K562 (cell line): ENCODE data around the gene TRIM62. TPM values are rescaled to one million over a fixed set of nuclear protein-coding genes. Genes with fewer than 3 reads are reported as not detected.

Experiments used
- ATAC-seq: fragments of 200-7000 bp; cut with Tn5 transposase; 3 replicates; pipeline ENCODE4 v1.9.1; 2020; ENCODE audit warnings: moderate library complexity
- BruUV-seq: library from RNA; stranded (reverse); fragments of 400-500 nt; replicated peaks from 2 replicates; lab custom pipeline; 2021; lab: Mats Ljungman, UMichigan
- CTCF ChIA-PET: fragments of 300-600 bp; formaldehyde crosslinking; extraction: SDS; loops from one replicate; lab custom pipeline; 2021; ENCODE audit warnings: low intra/inter-chr PET ratio; lab: Yijun Ruan, JAX
- POLR2A ChIA-PET: fragments of 300-600, 350-650 bp; sonication (Branson Sonifier 250); formaldehyde crosslinking; extraction: SDS; loops from one replicate; lab custom pipeline; 2021; ENCODE audit warnings: antibody characterized with exemption, inconsistent platforms; lab: Yijun Ruan, JAX
- DNase-seq, 4 experiments: peaks; one replicate each; pipeline versions ENCODE4 v3.0.0 to v3.0.0-alpha.2; 2011 to 2018; ENCODE audit warnings: low spot score in 3 of 4, mixed read lengths in 3 of 4; ENCODE audit errors: extremely low read depth in 1 of 4
- FAIRE-seq: peaks from 2 replicates; lab custom pipeline; 2011; peaks lifted over from hg19 to GRCh38; lab: Jason Lieb, UNC
- H2AFZ ChIP-seq: 2 replicates; pipeline ENCODE4 v1.6.0; 2011; ENCODE audit warnings: low read depth, low read length, control low read depth, inconsistent platforms
- H3K27ac ChIP-seq: fragments of 200-600 bp; 3 replicates; pipeline ENCODE4 v1.8.0; 2011; ENCODE audit warnings: low read depth, mild to moderate bottlenecking, control low read depth, inconsistent platforms, low read length, moderate library complexity, mixed read lengths; ENCODE audit errors: extremely low read depth
- H3K27me3 ChIP-seq, 2 experiments: fragments of 300-600 bp in 1 of 2; 2 replicates in 1 of 2; 3 replicates in 1 of 2; pipeline versions ENCODE4 v1.6.0 to v1.8.0; 2011; ENCODE audit warnings: inconsistent platforms in 2 of 2, low read length in 2 of 2, mild to moderate bottlenecking in 1 of 2, mixed read lengths in 1 of 2, moderate library complexity in 1 of 2; ENCODE audit not compliant: control insufficient read depth in 2 of 2, insufficient read depth in 2 of 2
- H3K36me3 ChIP-seq: fragments of 300-600 bp; 3 replicates; pipeline ENCODE4 v1.8.0; 2011; ENCODE audit warnings: mild to moderate bottlenecking, low read length, inconsistent platforms; ENCODE audit not compliant: control insufficient read depth, insufficient read depth
- H3K4me1 ChIP-seq, 2 experiments: fragments of 200-600 bp in 1 of 2; replicated peaks in 1 of 2; 2 replicates in 1 of 2; 3 replicates in 1 of 2; pipeline versions ENCODE4 v1.5.1 to v1.8.0; 2011; ENCODE audit warnings: inconsistent platforms in 2 of 2, low read length in 2 of 2, mild to moderate bottlenecking in 1 of 2, mixed read lengths in 1 of 2, moderate library complexity in 1 of 2; ENCODE audit not compliant: control insufficient read depth in 2 of 2, insufficient read depth in 2 of 2
- H3K4me2 ChIP-seq: 2 replicates; pipeline ENCODE4 v1.6.1; 2011; ENCODE audit warnings: low read length, control low read depth, inconsistent platforms, mixed read lengths; ENCODE audit not compliant: insufficient read depth
- H3K4me3 ChIP-seq: fragments of 200-600 bp; sonication (generic), shearing (Covaris generic); 2 replicates; pipeline ENCODE4 v1.5.1; 2016; ENCODE audit warnings: control low read depth, inconsistent platforms
- H3K79me2 ChIP-seq: fragments of 200-600 bp; 3 replicates; pipeline ENCODE4 v1.8.0; 2011; ENCODE audit warnings: low read length, inconsistent platforms; ENCODE audit not compliant: control insufficient read depth, insufficient read depth
- H3K9ac ChIP-seq, 2 experiments: 2 replicates each; pipeline versions ENCODE4 v1.6.0 to v1.6.1; 2011; ENCODE audit warnings: low read depth in 2 of 2, low read length in 2 of 2, control low read depth in 1 of 2, inconsistent platforms in 1 of 2, mild to moderate bottlenecking in 1 of 2, mixed read lengths in 1 of 2; ENCODE audit not compliant: insufficient read depth in 1 of 2
- H3K9me1 ChIP-seq: one replicate; pipeline ENCODE4 v1.6.0; 2011; ENCODE audit warnings: inconsistent platforms, mild to moderate bottlenecking, low read length, moderate library complexity; ENCODE audit not compliant: control insufficient read depth, insufficient read depth
- H3K9me3 ChIP-seq: replicated peaks from 2 replicates; pipeline ENCODE4 v1.5.1; 2011; ENCODE audit warnings: low read depth, low read length, inconsistent platforms; ENCODE audit not compliant: control insufficient read depth, insufficient read depth
- H4K20me1 ChIP-seq: replicated peaks from 2 replicates; pipeline ENCODE4 v1.6.1; 2011; ENCODE audit warnings: low read length, inconsistent platforms, mixed read lengths; ENCODE audit not compliant: control insufficient read depth, insufficient read depth
- ATF2 ChIP-seq: sonication (generic); formaldehyde crosslinking; IDR thresholded peaks from 2 replicates; pipeline ENCODE4 v1.8.1; 2022; ENCODE audit warnings: missing genetic modification reagents
- CREB3L1 ChIP-seq: fragments of 450-650 bp; IDR thresholded peaks from 2 replicates; pipeline ENCODE4 v1.6.1; 2014; ENCODE audit warnings: low read depth, mild to moderate bottlenecking, moderate library complexity, borderline replicate concordance
- GTF2A2 ChIP-seq: IDR thresholded peaks from 2 replicates; pipeline ENCODE4 v1.6.1; 2016; ENCODE audit warnings: mild to moderate bottlenecking, missing genetic modification characterization, missing compliant biosample characterization
- HEY1 ChIP-seq: fragments of 250-450 bp; sonication (Bioruptor Pico); IDR thresholded peaks from 2 replicates; pipeline ENCODE4 v1.5.0; 2020; ENCODE audit warnings: mild to moderate bottlenecking, moderate library complexity, borderline replicate concordance
- HIVEP1 ChIP-seq: fragments of 250-450 bp; sonication (Bioruptor Pico); IDR thresholded peaks from 2 replicates; pipeline ENCODE4 v1.4.0; 2020; ENCODE audit warnings: mild to moderate bottlenecking
- HMG20B ChIP-seq: fragments of 250-450 bp; sonication (Bioruptor Pico); IDR thresholded peaks from 2 replicates; pipeline ENCODE4 v1.5.0; 2021; ENCODE audit warnings: mild to moderate bottlenecking
- MXI1 ChIP-seq: IDR thresholded peaks from 2 replicates; pipeline ENCODE4 v1.6.1; 2011; ENCODE audit warnings: low read depth, mild to moderate bottlenecking, improper control_type of control experiment, low read length
- MYBL2 ChIP-seq, 2 experiments: fragments of 450-650 bp in 1 of 2; sonication (generic) in 1 of 2; formaldehyde crosslinking in 1 of 2; IDR thresholded peaks; 2 replicates each; pipeline versions ENCODE4 v1.6.1 to v1.8.1; 2017 to 2022; ENCODE audit warnings: borderline replicate concordance in 1 of 2, inconsistent platforms in 1 of 2, low read depth in 1 of 2, mild to moderate bottlenecking in 1 of 2, missing genetic modification reagents in 1 of 2, moderate library complexity in 1 of 2
- POU5F1 ChIP-seq: fragments of 150-350 bp; IDR thresholded peaks from 2 replicates; pipeline ENCODE4 v1.6.1; 2014; ENCODE audit warnings: borderline replicate concordance, low read length, low read depth, mild to moderate bottlenecking; ENCODE audit not compliant: partially characterized antibody
- RB1 ChIP-seq: fragments of 450-650 bp; IDR thresholded peaks from 2 replicates; pipeline ENCODE4 v1.6.1; 2017; ENCODE audit warnings: low read depth, mild to moderate bottlenecking
- TCF7 ChIP-seq: sonication (generic); IDR thresholded peaks from 2 replicates; pipeline ENCODE4 v1.6.1; 2016; ENCODE audit warnings: antibody characterized with exemption, borderline replicate concordance
- TEAD4 ChIP-seq, 2 experiments: sonication (generic) in 1 of 2; formaldehyde crosslinking in 1 of 2; IDR thresholded peaks; 2 replicates each; pipeline versions ENCODE4 v1.6.1 to v1.8.0; 2012 to 2022; ENCODE audit warnings: borderline replicate concordance in 1 of 2, inconsistent platforms in 1 of 2, low read length in 1 of 2, mild to moderate bottlenecking in 1 of 2, missing genetic modification reagents in 1 of 2
- ZNF174 ChIP-seq: fragments of 250-450 bp; sonication (Bioruptor Pico); IDR thresholded peaks from 2 replicates; pipeline ENCODE4 v1.4.0; 2020; ENCODE audit warnings: mild to moderate bottlenecking
- ZNF282 ChIP-seq: sonication (generic); formaldehyde crosslinking; IDR thresholded peaks from 2 replicates; pipeline ENCODE4 v1.8.1; 2023; ENCODE audit warnings: missing genetic modification reagents
- ZNF354B ChIP-seq: fragments of 250-450 bp; sonication (Bioruptor Pico); IDR thresholded peaks from 2 replicates; pipeline ENCODE4 v1.4.0; 2020
- ZNF583 ChIP-seq: fragments of 250-450 bp; sonication (Bioruptor Pico); IDR thresholded peaks from 2 replicates; pipeline ENCODE4 v1.4.0; 2020
- ZNF764 ChIP-seq: fragments of 250-450 bp; sonication (Bioruptor Pico); IDR thresholded peaks from 2 replicates; pipeline ENCODE4 v1.4.0; 2020; ENCODE audit warnings: low read depth, mild to moderate bottlenecking, moderate library complexity
- WGBS: fragments of 100-300 bp; shearing (Covaris generic); methylation state at CpG from one replicate; pipeline ENCODE4 v1.1.6; 2016; ENCODE audit warnings: low coverage, mixed read lengths; ENCODE audit not compliant: insufficient coverage; ENCODE audit errors: missing lambda C conversion rate; 5-methylcytosine and 5-hydroxymethylcytosine counted together
- in situ Hi-C: fragments of 300-500 bp; cut with MboI; formaldehyde crosslinking; loops from 4 replicates; pipeline ENCODE4 v1.15.0; 2018; ENCODE audit warnings: inconsistent platforms, mixed read lengths
- intact Hi-C: fragments of 100-400 bp; cut with micrococcal nuclease; formaldehyde crosslinking; loops from 2 replicates; pipeline ENCODE4 v1.14.2; 2022
- polyA plus RNA-seq, 8 experiments: library from polyadenylated mRNA; depleted of rRNA in 4 of 8; stranded (reverse) in 5 of 8; unstranded in 3 of 8; fragments of >200 nt; fragmentation: Nextera tagmentation in 2 of 8; fragmentation: Illumina TruSeq in 1 of 8; extraction: Ambion mirVana in 2 of 8; extraction: Trizol in 1 of 8; gene quantifications; 2 replicates each; pipeline versions ENCODE4 v1.2.1 to v1.2.3, GENCODE V29; 2011 to 2014; ENCODE audit warnings: inconsistent platforms in 1 of 8, missing spikeins in 1 of 8
- total RNA-seq, 7 experiments: library from RNA; depleted of rRNA in 6 of 7; stranded (reverse); fragments of >200 nt in 6 of 7; fragmentation: Illumina TruSeq in 2 of 7; extraction: Trizol in 2 of 7; gene quantifications; 2 replicates each; pipeline versions ENCODE4 v1.2.1 to v1.2.3, GENCODE V29; 2011 to 2021; ENCODE audit warnings: low replicate concordance in 1 of 7
- TF ChIP-seq, protein P1 (sequence below): fragments of 450-650 bp; IDR thresholded peaks from 2 replicates; pipeline ENCODE4 v1.6.1; 2018; ENCODE audit warnings: mild to moderate bottlenecking, low read depth; ENCODE audit not compliant: partially characterized antibody

TRIM62 gene
- total and polyA plus RNA-seq, 9 of the 15 experiments (the other 6 are each of a cell fraction or from before 2014, with no cell fraction given), result 0.18 to 2.3 (median 0.52) TPM

DNA sequence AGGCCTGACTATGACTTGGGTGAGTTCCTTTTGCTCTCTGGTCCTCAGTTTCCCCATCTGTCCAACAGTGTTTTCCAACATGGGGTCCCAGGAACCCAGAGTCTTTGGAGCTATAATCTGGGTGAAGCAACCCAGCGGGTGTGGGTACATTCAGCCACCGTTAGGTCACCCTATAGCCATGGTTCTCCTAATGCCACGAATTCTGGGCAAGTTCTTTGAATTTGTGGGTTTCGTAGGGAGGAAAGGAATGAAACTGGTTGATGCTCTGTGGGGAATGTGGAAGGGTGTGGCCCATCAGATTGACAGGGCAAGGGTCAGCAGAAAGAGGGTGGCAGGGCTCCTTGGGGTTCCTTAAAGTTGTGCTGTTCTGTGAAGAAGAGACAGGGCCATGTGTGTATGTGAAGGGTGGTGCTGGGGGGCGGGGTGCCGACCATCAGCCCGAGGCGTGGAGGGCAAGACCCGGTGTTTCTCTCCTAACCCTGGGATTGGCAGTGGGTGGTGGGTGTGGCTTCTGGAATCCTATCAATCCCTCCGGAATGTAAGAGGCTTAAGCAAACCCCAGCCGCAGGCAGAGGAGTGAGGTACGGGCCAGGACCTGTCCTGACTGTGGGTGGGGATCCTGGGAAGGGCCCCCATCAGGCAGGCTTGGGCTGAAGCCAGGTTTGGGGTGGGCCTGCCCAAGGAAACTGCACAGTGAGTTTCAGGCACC, 39.0 kb upstream of the TRIM62 start:
- Histone ChIP-seq H3K27ac (no peak overlapping the region), H3K4me2 (no peak overlapping the region), H3K4me1 (no peaks in the 10 kb centered on the region), H3K27me3 (peaks cover 0 to 7% of the 10 kb centered on the region in 2 experiments; a peak in 1 of 5 replicates), H3K36me3 (no peaks in the 10 kb centered on the region), H3K9me1 (no peaks in the 10 kb centered on the region), H2AFZ (no peak overlapping the region), H3K79me2 (no peaks in the 10 kb centered on the region), H3K9ac (no peak overlapping the region), H3K4me3 (no peak overlapping the region), H3K9me3 (no peaks in the 10 kb centered on the region), H4K20me1 (no peaks in the 10 kb centered on the region; the same call in 1 of the 2 replicates)
- in situ Hi-C loops, result no loop called here
- no peak for DNase-seq
- intact Hi-C loops, result no loop called here
- WGBS, result under 1% methylated on average over 12 of the region's 12 CpGs
- FAIRE-seq, result no peak
- BruUV-seq, result no TSS peak
- CTCF ChIA-PET, result no interaction called here
- TF ChIP-seq ZNF282 (CRISPR knock-in tag), result no peak
- TF ChIP-seq ZNF354B (CRISPR knock-in tag), result no peak
- no peak for TF ChIP-seq MYBL2 (IDR thresholded peaks at IDR 0.05; ENCODE audit: low read depth)
- no peak for TF ChIP-seq MYBL2 (CRISPR knock-in tag; IDR thresholded peaks at IDR 0.05; ENCODE audit: borderline replicate concordance)
- TF ChIP-seq HIVEP1 (CRISPR knock-in tag), result no peak
- TF ChIP-seq MXI1, result no peak
- no peak for TF ChIP-seq ZNF764 (CRISPR knock-in tag)
- TF ChIP-seq, protein P1, sequence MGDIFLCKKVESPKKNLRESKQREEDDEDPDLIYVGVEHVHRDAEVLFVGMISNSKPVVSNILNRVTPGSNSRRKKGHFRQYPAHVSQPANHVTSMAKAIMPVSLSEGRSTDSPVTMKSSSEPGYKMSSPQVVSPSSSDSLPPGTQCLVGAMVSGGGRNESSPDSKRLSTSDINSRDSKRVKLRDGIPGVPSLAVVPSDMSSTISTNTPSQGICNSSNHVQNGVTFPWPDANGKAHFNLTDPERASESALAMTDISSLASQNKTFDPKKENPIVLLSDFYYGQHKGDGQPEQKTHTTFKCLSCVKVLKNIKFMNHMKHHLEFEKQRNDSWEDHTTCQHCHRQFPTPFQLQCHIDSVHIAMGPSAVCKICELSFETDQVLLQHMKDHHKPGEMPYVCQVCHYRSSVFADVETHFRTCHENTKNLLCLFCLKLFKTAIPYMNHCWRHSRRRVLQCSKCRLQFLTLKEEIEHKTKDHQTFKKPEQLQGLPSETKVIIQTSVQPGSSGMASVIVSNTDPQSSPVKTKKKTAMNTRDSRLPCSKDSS, result no peak
- TF ChIP-seq POU5F1, result no peak
- TF ChIP-seq HEY1 (CRISPR knock-in tag), result no peak
- TF ChIP-seq CREB3L1, result no peak
- TF ChIP-seq GTF2A2, result no peak
- no peak for TF ChIP-seq ZNF583 (CRISPR knock-in tag)
- TF ChIP-seq ZNF174, result no peak
- no peak for TF ChIP-seq ATF2 (CRISPR knock-in tag)
- no peak for TF ChIP-seq RB1
- TF ChIP-seq HMG20B (CRISPR knock-in tag), result no peak
- no peak for TF ChIP-seq TCF7
- TF ChIP-seq TEAD4 (IDR thresholded peaks at IDR 0.05; ENCODE audit: low read length), result no peak
- TF ChIP-seq TEAD4 (CRISPR knock-in tag; IDR thresholded peaks at IDR 0.05; ENCODE audit: borderline replicate concordance), result no peak
- POLR2A ChIA-PET, result interaction anchor here (1.1 kb wide), 1 partner anchor 13 kb away, joined by 3 read pairs; no protein-coding TSS in a partner anchor
- ATAC-seq, result no peak
